HG02981 (cell line): Measurements from ENCODE around the gene DBNL.

Source experiments
- ATAC-seq: cut with Tn5 transposase; IDR thresholded peaks from one replicate; pipeline ENCODE4 v1.9.1; 2021; ENCODE audit warnings: mild to moderate bottlenecking, moderate library complexity; ENCODE audit not compliant: unreplicated experiment

DBNL gene

GRCh38 chr7:44042221-44042620 lies 2.3 kb upstream of the DBNL start:
- ATAC-seq, result no peak

GRCh38 chr7:44043902-44044301 lies 600 bp upstream of the DBNL start:
- no peak for ATAC-seq

DNA sequence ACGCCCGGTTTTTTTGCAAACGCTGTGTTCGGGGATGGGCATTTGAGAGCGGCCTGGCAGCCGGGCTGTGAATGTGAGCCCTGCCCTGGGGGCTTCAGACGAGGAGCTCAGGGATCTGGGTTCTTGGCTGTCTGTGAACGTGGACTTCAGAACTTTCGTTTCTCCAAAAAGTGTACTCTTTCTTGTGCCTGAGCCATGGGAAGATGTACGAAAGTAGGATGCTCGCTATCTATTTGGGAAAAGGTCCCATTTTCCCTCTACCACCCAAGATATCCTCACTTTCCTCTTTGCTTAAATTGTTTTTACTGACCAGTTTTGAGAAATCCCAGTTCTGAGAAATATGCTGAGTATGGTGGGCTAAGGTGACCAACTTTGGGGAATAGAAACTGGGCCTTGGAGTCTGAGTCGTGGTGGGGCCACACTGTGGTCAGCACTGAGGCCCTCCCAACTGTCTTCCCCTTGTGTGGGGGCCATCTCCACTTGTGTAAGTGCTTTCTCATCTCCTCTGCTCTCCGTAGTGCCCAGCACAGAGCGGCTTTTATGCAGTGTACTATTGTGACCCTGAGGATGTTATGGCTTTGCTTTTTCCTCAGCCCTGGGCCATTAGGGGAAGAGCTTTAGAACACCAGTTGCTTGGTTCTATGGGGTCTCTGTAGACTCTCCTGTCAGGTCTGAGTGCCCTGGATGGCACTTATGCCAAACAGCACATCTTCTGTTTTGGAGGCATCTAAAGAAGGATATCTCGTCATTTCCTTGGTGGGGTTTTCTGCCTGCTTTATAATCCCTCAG lies 918 bp downstream of the DBNL start:
- ATAC-seq, result no peak

- ATAC-seq, result peak; percentile 60
These were observed 2.0 kb downstream of the DBNL start for GRCh38 chr7:44046321-44047061.

GRCh38 chr7:44048031-44048795 lies 3.7 kb downstream of the DBNL start:
- no peak for ATAC-seq

GRCh38 chr7:44050121-44050914 lies 5.8 kb downstream of the DBNL start:
- no peak for ATAC-seq

GRCh38 chr7:44050915-44051560 lies 6.5 kb downstream of the DBNL start:
- ATAC-seq, result no peak

DNA sequence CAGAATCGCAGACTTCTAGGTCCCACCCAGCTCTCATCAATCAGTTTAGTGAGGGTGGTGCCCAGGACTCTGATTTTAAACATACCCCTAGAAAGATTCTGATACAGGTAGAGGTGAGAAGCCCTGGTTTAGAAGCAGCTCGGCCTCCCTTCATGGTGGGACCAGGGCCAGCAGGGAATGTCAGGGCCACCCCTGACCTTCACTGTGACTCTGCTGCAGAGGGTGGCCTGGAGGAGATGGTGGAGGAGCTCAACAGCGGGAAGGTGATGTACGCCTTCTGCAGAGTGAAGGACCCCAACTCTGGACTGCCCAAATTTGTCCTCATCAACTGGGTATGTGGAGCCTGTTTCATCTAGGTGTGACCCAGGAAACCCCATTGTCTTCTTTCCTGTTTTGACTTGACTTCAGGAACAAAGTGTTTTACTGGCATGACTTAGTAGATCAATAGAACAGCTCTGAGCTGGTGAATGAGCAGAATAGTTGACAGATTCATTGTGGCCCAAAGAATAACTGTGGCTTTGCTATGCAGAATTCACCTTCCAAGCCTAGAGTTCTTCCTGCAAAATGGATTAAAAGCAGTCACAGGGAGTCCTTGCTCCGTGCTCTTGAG lies 7.2 kb downstream of the DBNL start:
- no peak for ATAC-seq

GRCh38 chr7:44052771-44053365 lies 8.4 kb downstream of the DBNL start:
- ATAC-seq, result no peak

DNA sequence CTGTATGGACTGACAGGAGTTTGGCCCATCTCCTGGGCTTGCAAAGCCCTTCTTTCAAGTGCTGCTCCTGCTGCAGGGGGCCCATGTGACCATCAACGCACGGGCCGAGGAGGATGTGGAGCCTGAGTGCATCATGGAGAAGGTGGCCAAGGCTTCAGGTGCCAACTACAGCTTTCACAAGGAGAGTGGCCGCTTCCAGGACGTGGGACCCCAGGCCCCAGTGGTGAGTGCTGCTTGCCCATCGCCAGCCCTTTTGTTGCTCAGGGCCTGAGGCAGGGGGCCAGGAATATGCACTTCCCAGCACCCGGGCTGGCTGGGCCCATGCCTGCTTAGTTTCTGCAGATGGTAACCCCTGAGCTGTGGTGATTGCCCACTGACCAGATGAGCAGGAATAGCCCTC lies 12.2 kb downstream of the DBNL start:
- no peak for ATAC-seq

- ATAC-seq, result no peak
These were observed 12.8 kb downstream of the DBNL start for GRCh38 chr7:44057181-44057848.

- ATAC-seq, result no peak
These were observed 13.6 kb downstream of the DBNL start for GRCh38 chr7:44057849-44058758.

- no peak for ATAC-seq
These were observed 14.3 kb downstream of the DBNL start for GRCh38 chr7:44058759-44059218.

- ATAC-seq, result no peak
These were observed 15.0 kb downstream of the DBNL start for GRCh38 chr7:44059219-44060090.

DNA sequence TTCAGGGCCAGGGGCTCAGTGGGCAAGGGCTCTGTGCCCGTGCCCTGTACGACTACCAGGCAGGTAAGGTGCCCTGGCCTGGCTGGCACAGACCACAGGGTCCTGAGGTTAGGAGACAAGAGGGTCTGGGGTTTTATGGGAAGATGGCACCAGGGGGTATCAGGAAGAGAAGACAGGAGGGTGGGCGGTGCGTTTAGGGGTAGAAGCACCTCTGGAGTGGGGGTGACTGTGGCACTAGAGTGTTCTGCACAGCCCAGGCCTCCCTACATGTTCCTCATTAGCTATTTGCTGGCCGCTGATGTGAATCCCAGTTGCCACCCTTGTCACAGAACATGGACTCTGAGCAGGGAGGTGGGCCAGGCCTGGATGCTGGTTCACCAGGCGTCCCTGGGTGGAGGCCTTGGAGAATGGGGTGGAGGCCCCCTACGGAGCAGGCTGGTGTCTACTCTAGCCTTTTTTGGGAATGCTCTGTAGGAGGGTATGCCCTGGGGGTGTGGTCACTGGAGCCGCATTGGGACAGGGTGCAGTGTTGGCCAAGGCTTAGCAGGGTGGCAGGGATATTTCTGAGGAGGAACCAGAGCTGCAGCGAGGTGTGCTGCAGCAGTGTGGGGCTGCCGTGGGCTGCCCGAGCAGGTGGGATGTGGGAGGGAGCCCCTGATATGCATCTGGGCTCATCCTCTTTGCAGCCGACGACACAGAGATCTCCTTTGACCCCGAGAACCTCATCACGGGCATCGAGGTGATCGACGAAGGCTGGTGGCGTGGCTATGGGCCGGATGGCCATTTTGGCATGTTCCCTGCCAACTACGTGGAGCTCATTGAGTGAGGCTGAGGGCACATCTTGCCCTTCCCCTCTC lies 15.8 kb downstream of the DBNL start:
- ATAC-seq, result no peak
